Measurements from ENCODE around the gene NNMT. TPM values are rescaled to one million over a fixed set of nuclear protein-coding genes. Genes with fewer than 3 reads are reported as not detected.

NNMT gene
- total and polyA plus RNA-seq, 2 donors (not counting 1 experiment from before 2014, with no cell fraction given): not detected

DNA sequence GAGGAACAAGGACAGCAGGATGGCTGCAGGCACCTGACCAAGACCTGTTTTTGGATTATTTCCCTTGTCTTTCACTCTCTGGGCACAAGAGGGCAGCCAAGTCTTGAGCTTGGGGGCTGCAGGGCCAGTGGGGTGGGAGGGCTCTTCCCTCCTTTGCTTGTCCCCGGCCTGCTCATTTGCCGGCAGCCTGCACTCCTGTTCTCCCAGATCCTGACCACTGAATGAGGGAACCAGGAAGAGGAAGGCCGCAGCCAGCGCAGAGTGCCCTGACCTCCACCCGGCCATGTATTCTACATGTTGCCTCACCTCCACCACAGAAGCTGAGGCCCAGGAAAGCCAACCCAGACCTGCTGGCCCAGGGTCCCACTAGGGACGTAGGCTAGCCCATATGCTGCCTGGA, 15.5 kb upstream of the NNMT start:
- no peaks in the 10 kb centered on the region for H3K9me3 ChIP-seq (ENCODE audit: control extremely low read depth in 1 of 3, control insufficient read depth in 2 of 3, insufficient read depth in 1 of 3, low read length in 2 of 3)
- H3K4me2 ChIP-seq (replicated peaks; ENCODE audit: low read depth, low read length, poor library complexity, severe bottlenecking): no peak overlapping the region
- Mint-ChIP-seq H3K4me3 (no peak overlapping the region), H3K4me1 (no peaks in the 10 kb centered on the region), H3K27ac (no peak overlapping the region), H3K9me3 (ENCODE audit: insufficient read depth) (no peaks in the 10 kb centered on the region), H3K27me3 (peaks cover 35% of the 10 kb centered on the region)
- H3K4me3 ChIP-seq (ENCODE audit: control extremely low read depth in 1 of 5, extremely low read depth in 1 of 5, insufficient read depth in 1 of 5, low read depth in 2 of 5, low read length in 4 of 5): no peak overlapping the region
- H2AFZ ChIP-seq (ENCODE audit: insufficient read depth, low read depth, low read length, poor library complexity, severe bottlenecking): no peak overlapping the region
- no peak overlapping the region for H3K27ac ChIP-seq (ENCODE audit: low read length in 2 of 2)
- no peaks in the 10 kb centered on the region for H4K20me1 ChIP-seq (ENCODE audit: control insufficient read depth, insufficient read depth, low read length, poor library complexity, severe bottlenecking)
- no peak for ATAC-seq (ENCODE audit: low read depth)
- H3K4me1 ChIP-seq (ENCODE audit: control insufficient read depth in 2 of 2, insufficient read depth in 2 of 2, low read length in 2 of 2): no peaks in the 10 kb centered on the region
- no peaks in the 10 kb centered on the region for H3K79me2 ChIP-seq (ENCODE audit: control insufficient read depth, insufficient read depth, low read length)
- H3K27me3 ChIP-seq (replicated peaks in 1 of 4; ENCODE audit: control extremely low read depth in 1 of 4, control insufficient read depth in 3 of 4, insufficient read depth in 4 of 4, low read length in 3 of 4): peaks cover 0 to 12% (median 2%) of the 10 kb centered on the region in 4 experiments
- intact Hi-C loops (cut with micrococcal nuclease): no loop called here
- ChIA-PET POLR2A (no interaction called here), CTCF (interaction anchor here (0.7 to 1.0 kb wide), 2 partner anchors 9 to 385 kb away, joined by 3 to 5 read pairs; no protein-coding TSS in a partner anchor)
- DNase-seq: no peak
- no peak overlapping the region for H3K9ac ChIP-seq (ENCODE audit: low read length)
- H3K36me3 ChIP-seq (replicated peaks in 1 of 2; ENCODE audit: control extremely low read depth in 1 of 2, control insufficient read depth in 1 of 2, extremely low read depth in 1 of 2, insufficient read depth in 2 of 2, low read length in 1 of 2): no peaks in the 10 kb centered on the region
- WGBS (ENCODE audit: insufficient coverage): 43% methylated on average over 6 of the region's 6 CpGs
- TF ChIP-seq CTCF (IDR thresholded peaks at IDR 0.05): peak; percentile 20
- no peak for TF ChIP-seq EZH2 (IDR thresholded peaks at IDR 0.05; ENCODE audit: borderline replicate concordance, insufficient read depth, low read depth, low read length, poor library complexity, severe bottlenecking)

DNA sequence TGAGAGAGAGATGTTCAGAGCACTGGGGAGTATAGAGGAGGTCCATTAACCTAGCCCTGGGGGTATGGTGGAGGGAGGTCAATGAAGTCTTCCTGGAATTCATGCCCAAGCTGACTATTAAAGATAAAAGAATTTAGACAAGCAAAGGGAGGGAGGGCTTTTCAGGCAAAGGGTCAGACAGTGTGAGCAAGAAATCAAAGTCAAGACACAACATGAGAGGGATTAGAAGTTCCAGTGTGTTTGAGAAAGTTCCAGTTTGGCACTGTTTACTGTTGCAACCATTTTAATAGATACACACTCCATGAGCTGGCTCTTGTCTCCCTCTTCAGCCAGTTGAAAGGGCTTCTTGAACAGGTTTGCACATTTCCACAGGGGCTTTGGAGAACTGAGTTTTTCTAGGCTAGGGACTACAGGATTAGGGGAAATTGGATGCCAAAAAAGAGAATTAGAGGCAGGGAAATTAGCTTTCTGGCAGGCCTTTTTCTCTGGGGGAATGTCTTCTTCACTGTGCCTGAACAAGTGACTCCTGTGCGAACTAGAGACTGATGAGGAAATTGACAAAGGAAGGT, 14.7 kb upstream of the NNMT start:
- peaks cover 30% of the 10 kb centered on the region for H3K27me3 Mint-ChIP-seq
- no peak overlapping the region for H3K4me2 ChIP-seq (replicated peaks; ENCODE audit: low read depth, low read length, poor library complexity, severe bottlenecking)
- H3K79me2 ChIP-seq (ENCODE audit: control insufficient read depth, insufficient read depth, low read length): no peaks in the 10 kb centered on the region
- H3K9ac ChIP-seq (ENCODE audit: low read length): no peak overlapping the region
- ATAC-seq (ENCODE audit: low read depth) (no peak), DNase-seq (no peak)
- POLR2A ChIA-PET: no interaction called here
- no peak overlapping the region for H3K27ac Mint-ChIP-seq
- no peaks in the 10 kb centered on the region for H4K20me1 ChIP-seq (ENCODE audit: control insufficient read depth, insufficient read depth, low read length, poor library complexity, severe bottlenecking)
- intact Hi-C loops (cut with micrococcal nuclease): no loop called here
- CTCF ChIA-PET: interaction anchor here (0.7 to 1.0 kb wide), 2 partner anchors 8 to 386 kb away, joined by 3 to 5 read pairs; no protein-coding TSS in a partner anchor
- H3K36me3 ChIP-seq (replicated peaks in 1 of 2; ENCODE audit: control extremely low read depth in 1 of 2, control insufficient read depth in 1 of 2, extremely low read depth in 1 of 2, insufficient read depth in 2 of 2, low read length in 1 of 2): no peaks in the 10 kb centered on the region
- H2AFZ ChIP-seq (ENCODE audit: insufficient read depth, low read depth, low read length, poor library complexity, severe bottlenecking): no peak overlapping the region
- no peak overlapping the region for H3K4me3 ChIP-seq (ENCODE audit: control extremely low read depth in 1 of 5, extremely low read depth in 1 of 5, insufficient read depth in 1 of 5, low read depth in 2 of 5, low read length in 4 of 5)
- no peaks in the 10 kb centered on the region for H3K4me1 ChIP-seq (ENCODE audit: control insufficient read depth in 2 of 2, insufficient read depth in 2 of 2, low read length in 2 of 2)
- H3K4me3 Mint-ChIP-seq: no peak overlapping the region
- no peaks in the 10 kb centered on the region for H3K4me1 Mint-ChIP-seq
- TF ChIP-seq EZH2 (IDR thresholded peaks at IDR 0.05; ENCODE audit: borderline replicate concordance, insufficient read depth, low read depth, low read length, poor library complexity, severe bottlenecking) (no peak), CTCF (IDR thresholded peaks at IDR 0.05) (no peak)
- H3K27ac ChIP-seq (ENCODE audit: low read length in 2 of 2): no peak overlapping the region
- 80% methylated on average over 1 of the region's 1 CpG for WGBS (ENCODE audit: insufficient coverage)
- no peaks in the 10 kb centered on the region for H3K9me3 Mint-ChIP-seq (ENCODE audit: insufficient read depth)
- H3K9me3 ChIP-seq (ENCODE audit: control extremely low read depth in 1 of 3, control insufficient read depth in 2 of 3, insufficient read depth in 1 of 3, low read length in 2 of 3): no peaks in the 10 kb centered on the region
- H3K27me3 ChIP-seq (replicated peaks in 1 of 4; ENCODE audit: control extremely low read depth in 1 of 4, control insufficient read depth in 3 of 4, insufficient read depth in 4 of 4, low read length in 3 of 4): peaks cover 0 to 12% (median 2%) of the 10 kb centered on the region in 4 experiments

Measured in B cell (primary cell).